K562 (cell line): ENCODE measurements around the gene ZNF485. TPM values are rescaled to one million over a fixed set of nuclear protein-coding genes. Genes with fewer than 3 reads are reported as not detected.

Experiments used
- ATAC-seq: fragments of 200-7000 bp; cut with Tn5 transposase; 3 replicates; pipeline ENCODE4 v1.9.1; 2020; ENCODE audit warnings: moderate library complexity
- BruUV-seq: library from RNA; stranded (reverse); fragments of 400-500 nt; replicated peaks from 2 replicates; lab custom pipeline; 2021; lab: Mats Ljungman, UMichigan
- CTCF ChIA-PET: fragments of 300-600 bp; formaldehyde crosslinking; extraction: SDS; loops from one replicate; lab custom pipeline; 2021; ENCODE audit warnings: low intra/inter-chr PET ratio; lab: Yijun Ruan, JAX
- POLR2A ChIA-PET: fragments of 300-600, 350-650 bp; sonication (Branson Sonifier 250); formaldehyde crosslinking; extraction: SDS; loops from one replicate; lab custom pipeline; 2021; ENCODE audit warnings: antibody characterized with exemption, inconsistent platforms; lab: Yijun Ruan, JAX
- DNase-seq, 4 experiments: peaks; one replicate each; pipeline versions ENCODE4 v3.0.0 to v3.0.0-alpha.2; 2011 to 2018; ENCODE audit warnings: low spot score in 3 of 4, mixed read lengths in 3 of 4; ENCODE audit errors: extremely low read depth in 1 of 4
- FAIRE-seq: peaks from 2 replicates; lab custom pipeline; 2011; peaks lifted over from hg19 to GRCh38; lab: Jason Lieb, UNC
- H2AFZ ChIP-seq: 2 replicates; pipeline ENCODE4 v1.6.0; 2011; ENCODE audit warnings: low read depth, low read length, control low read depth, inconsistent platforms
- H3K27ac ChIP-seq: fragments of 200-600 bp; 3 replicates; pipeline ENCODE4 v1.8.0; 2011; ENCODE audit warnings: low read depth, mild to moderate bottlenecking, control low read depth, inconsistent platforms, low read length, moderate library complexity, mixed read lengths; ENCODE audit errors: extremely low read depth
- H3K27me3 ChIP-seq, 2 experiments: fragments of 300-600 bp in 1 of 2; 2 replicates in 1 of 2; 3 replicates in 1 of 2; pipeline versions ENCODE4 v1.6.0 to v1.8.0; 2011; ENCODE audit warnings: inconsistent platforms in 2 of 2, low read length in 2 of 2, mild to moderate bottlenecking in 1 of 2, mixed read lengths in 1 of 2, moderate library complexity in 1 of 2; ENCODE audit not compliant: control insufficient read depth in 2 of 2, insufficient read depth in 2 of 2
- H3K36me3 ChIP-seq: fragments of 300-600 bp; 3 replicates; pipeline ENCODE4 v1.8.0; 2011; ENCODE audit warnings: mild to moderate bottlenecking, low read length, inconsistent platforms; ENCODE audit not compliant: control insufficient read depth, insufficient read depth
- H3K4me1 ChIP-seq, 2 experiments: fragments of 200-600 bp in 1 of 2; replicated peaks in 1 of 2; 2 replicates in 1 of 2; 3 replicates in 1 of 2; pipeline versions ENCODE4 v1.5.1 to v1.8.0; 2011; ENCODE audit warnings: inconsistent platforms in 2 of 2, low read length in 2 of 2, mild to moderate bottlenecking in 1 of 2, mixed read lengths in 1 of 2, moderate library complexity in 1 of 2; ENCODE audit not compliant: control insufficient read depth in 2 of 2, insufficient read depth in 2 of 2
- H3K4me2 ChIP-seq: 2 replicates; pipeline ENCODE4 v1.6.1; 2011; ENCODE audit warnings: low read length, control low read depth, inconsistent platforms, mixed read lengths; ENCODE audit not compliant: insufficient read depth
- H3K4me3 ChIP-seq: fragments of 200-600 bp; sonication (generic), shearing (Covaris generic); 2 replicates; pipeline ENCODE4 v1.5.1; 2016; ENCODE audit warnings: control low read depth, inconsistent platforms
- H3K79me2 ChIP-seq: fragments of 200-600 bp; 3 replicates; pipeline ENCODE4 v1.8.0; 2011; ENCODE audit warnings: low read length, inconsistent platforms; ENCODE audit not compliant: control insufficient read depth, insufficient read depth
- H3K9ac ChIP-seq, 2 experiments: 2 replicates each; pipeline versions ENCODE4 v1.6.0 to v1.6.1; 2011; ENCODE audit warnings: low read depth in 2 of 2, low read length in 2 of 2, control low read depth in 1 of 2, inconsistent platforms in 1 of 2, mild to moderate bottlenecking in 1 of 2, mixed read lengths in 1 of 2; ENCODE audit not compliant: insufficient read depth in 1 of 2
- H3K9me1 ChIP-seq: one replicate; pipeline ENCODE4 v1.6.0; 2011; ENCODE audit warnings: inconsistent platforms, mild to moderate bottlenecking, low read length, moderate library complexity; ENCODE audit not compliant: control insufficient read depth, insufficient read depth
- H3K9me3 ChIP-seq: replicated peaks from 2 replicates; pipeline ENCODE4 v1.5.1; 2011; ENCODE audit warnings: low read depth, low read length, inconsistent platforms; ENCODE audit not compliant: control insufficient read depth, insufficient read depth
- H4K20me1 ChIP-seq: replicated peaks from 2 replicates; pipeline ENCODE4 v1.6.1; 2011; ENCODE audit warnings: low read length, inconsistent platforms, mixed read lengths; ENCODE audit not compliant: control insufficient read depth, insufficient read depth
- ATF2 ChIP-seq: sonication (generic); formaldehyde crosslinking; IDR thresholded peaks from 2 replicates; pipeline ENCODE4 v1.8.1; 2022; ENCODE audit warnings: missing genetic modification reagents
- ESRRB ChIP-seq: fragments of 250-450 bp; sonication (Bioruptor Pico); IDR thresholded peaks from 2 replicates; pipeline ENCODE4 v1.5.0; 2020; ENCODE audit warnings: mild to moderate bottlenecking, moderate library complexity, borderline replicate concordance
- FOXP4 ChIP-seq: sonication (generic); formaldehyde crosslinking; IDR thresholded peaks from 2 replicates; pipeline ENCODE4 v1.8.0; 2022; ENCODE audit warnings: mild to moderate bottlenecking, missing genetic modification reagents, borderline replicate concordance
- GMEB1 ChIP-seq: fragments of 250-450 bp; sonication (Bioruptor Pico); IDR thresholded peaks from 2 replicates; pipeline ENCODE4 v1.4.0; 2020; ENCODE audit warnings: mild to moderate bottlenecking
- JUNB ChIP-seq: fragments of 450-650 bp; formaldehyde crosslinking; conservative IDR thresholded peaks from 2 replicates; pipeline ENCODE4 v1.4.0; 2020; ENCODE audit warnings: mild to moderate bottlenecking
- MAZ ChIP-seq, 2 experiments: fragments of 450-650 bp in 1 of 2; sonication (generic) in 1 of 2; formaldehyde crosslinking; IDR thresholded peaks in 1 of 2; conservative IDR thresholded peaks in 1 of 2; 2 replicates each; pipeline versions ENCODE4 v1.4.0 to v1.5.0; 2020; ENCODE audit warnings: mild to moderate bottlenecking in 1 of 2, missing genetic modification reagents in 1 of 2
- NEUROD1 ChIP-seq: fragments of 150-350 bp; IDR thresholded peaks from 2 replicates; pipeline ENCODE4 v1.6.1; 2014; ENCODE audit warnings: borderline replicate concordance, low read length, low read depth; ENCODE audit not compliant: partially characterized antibody
- POLR2AphosphoS5 ChIP-seq: IDR thresholded peaks from 2 replicates; pipeline ENCODE4 v1.6.1; 2011; ENCODE audit warnings: mild to moderate bottlenecking, low read depth, low read length, moderate library complexity; ENCODE audit not compliant: control insufficient read depth, insufficient read depth
- TSHZ1 ChIP-seq: fragments of 250-450 bp; sonication (Bioruptor Pico); IDR thresholded peaks from 2 replicates; pipeline ENCODE4 v1.4.0; 2020; ENCODE audit warnings: mild to moderate bottlenecking, moderate library complexity
- YY1 ChIP-seq, 3 experiments: IDR thresholded peaks; 2 replicates each; pipeline ENCODE4 v1.6.1; 2011; ENCODE audit warnings: low read length in 2 of 3, mild to moderate bottlenecking in 2 of 3, moderate library complexity in 2 of 3, borderline replicate concordance in 1 of 3, control low read depth in 1 of 3, low read depth in 1 of 3; ENCODE audit not compliant: insufficient read depth in 3 of 3, insufficient replicate concordance in 2 of 3, control insufficient read depth in 1 of 3, insufficient read length in 1 of 3; ENCODE audit errors: extremely low read depth in 1 of 3
- ZFP1 ChIP-seq: fragments of 450-650 bp; formaldehyde crosslinking; IDR thresholded peaks from 2 replicates; pipeline ENCODE4 v1.4.0; 2020; ENCODE audit warnings: mild to moderate bottlenecking, mixed read lengths
- ZNF668 ChIP-seq: fragments of 250-450 bp; sonication (Bioruptor Pico); IDR thresholded peaks from 2 replicates; pipeline ENCODE4 v1.8.0; 2022; ENCODE audit warnings: mild to moderate bottlenecking, inconsistent platforms
- WGBS: fragments of 100-300 bp; shearing (Covaris generic); methylation state at CpG from one replicate; pipeline ENCODE4 v1.1.6; 2016; ENCODE audit warnings: low coverage, mixed read lengths; ENCODE audit not compliant: insufficient coverage; ENCODE audit errors: missing lambda C conversion rate; 5-methylcytosine and 5-hydroxymethylcytosine counted together
- in situ Hi-C: fragments of 300-500 bp; cut with MboI; formaldehyde crosslinking; loops from 4 replicates; pipeline ENCODE4 v1.15.0; 2018; ENCODE audit warnings: inconsistent platforms, mixed read lengths
- intact Hi-C: fragments of 100-400 bp; cut with micrococcal nuclease; formaldehyde crosslinking; loops from 2 replicates; pipeline ENCODE4 v1.14.2; 2022
- polyA plus RNA-seq, 8 experiments: library from polyadenylated mRNA; depleted of rRNA in 4 of 8; stranded (reverse) in 5 of 8; unstranded in 3 of 8; fragments of >200 nt; fragmentation: Nextera tagmentation in 2 of 8; fragmentation: Illumina TruSeq in 1 of 8; extraction: Ambion mirVana in 2 of 8; extraction: Trizol in 1 of 8; gene quantifications; 2 replicates each; pipeline versions ENCODE4 v1.2.1 to v1.2.3, GENCODE V29; 2011 to 2014; ENCODE audit warnings: inconsistent platforms in 1 of 8, missing spikeins in 1 of 8
- total RNA-seq, 7 experiments: library from RNA; depleted of rRNA in 6 of 7; stranded (reverse); fragments of >200 nt in 6 of 7; fragmentation: Illumina TruSeq in 2 of 7; extraction: Trizol in 2 of 7; gene quantifications; 2 replicates each; pipeline versions ENCODE4 v1.2.1 to v1.2.3, GENCODE V29; 2011 to 2021; ENCODE audit warnings: low replicate concordance in 1 of 7

The ZNF485 gene
- total and polyA plus RNA-seq, 9 of the 15 experiments (the other 6 are each of a cell fraction or from before 2014, with no cell fraction given) = 8.0 to 18.7 (median 11.9) TPM

GRCh38 chr10:43622038-43622437, 15.8 kb downstream of the ZNF485 start:
- H3K4me3 ChIP-seq = no peak overlapping the region
- WGBS = 49% methylated on average over 2 of the region's 2 CpGs
- ChIA-PET CTCF (no interaction called here), POLR2A (interaction anchor here (0.6 kb wide), 1 partner anchor 45 kb away, joined by 3 read pairs; no protein-coding TSS in a partner anchor)
- intact Hi-C loops = no loop called here
- H3K27me3 ChIP-seq = no peaks in the 10 kb centered on the region
- BruUV-seq = no TSS peak
- FAIRE-seq (no peak), DNase-seq (no peak), ATAC-seq (no peak)
- H3K36me3 ChIP-seq = peaks cover 4% of the 10 kb centered on the region; the same call in 1 of the 3 replicates
- no peak overlapping the region for H2AFZ ChIP-seq
- H3K4me2 ChIP-seq = no peak overlapping the region
- in situ Hi-C loops = no loop called here
- H3K9me3 ChIP-seq = peaks cover 9% of the 10 kb centered on the region
- no peaks in the 10 kb centered on the region for H3K79me2 ChIP-seq
- H3K9ac ChIP-seq = no peak overlapping the region
- no peaks in the 10 kb centered on the region for H3K9me1 ChIP-seq
- no peaks in the 10 kb centered on the region for H3K4me1 ChIP-seq
- H4K20me1 ChIP-seq = no peaks in the 10 kb centered on the region
- H3K27ac ChIP-seq = no peak overlapping the region
- TF ChIP-seq FOXP4 (CRISPR knock-in tag) (no peak), GMEB1 (CRISPR knock-in tag) (no peak), TSHZ1 (CRISPR knock-in tag) (no peak), ZFP1 (CRISPR knock-in tag) (no peak), NEUROD1 (no peak), ESRRB (CRISPR knock-in tag) (no peak), YY1 (IDR thresholded peaks at IDR 0.05; ENCODE audit: borderline replicate concordance in 1 of 3, control insufficient read depth in 1 of 3, extremely low read depth in 1 of 3, insufficient read depth in 3 of 3, insufficient read length in 1 of 3, insufficient replicate concordance in 2 of 3, low read depth in 1 of 3, low read length in 2 of 3) (no peak), JUNB (no peak), POLR2AphosphoS5 (no peak), ZNF668 (CRISPR knock-in tag) (no peak), MAZ (CRISPR knock-in tag; conservative IDR thresholded peaks at IDR 0.05 in 1 of 2, IDR thresholded peaks at IDR 0.05 in 1 of 2) (no peak), ATF2 (CRISPR knock-in tag) (no peak)
